GM12878 (cell line): Measurements from ENCODE around the gene PDCD7.

Experiments used
- CBFB ChIP-seq: IDR thresholded peaks from 2 replicates; pipeline ENCODE4 v1.6.1; 2016; ENCODE audit warnings: antibody characterized with exemption, low read depth
- ESRRA ChIP-seq: IDR thresholded peaks from 2 replicates; pipeline ENCODE4 v1.6.1; 2012; ENCODE audit warnings: mild to moderate bottlenecking, low read length, improper control_type of control experiment
- EZH2 ChIP-seq: IDR thresholded peaks from 2 replicates; pipeline ENCODE4 v1.6.1; 2012; ENCODE audit warnings: low read depth, mild to moderate bottlenecking, control low read depth, inconsistent platforms, low read length, borderline replicate concordance; ENCODE audit not compliant: control insufficient read depth
- TAF1 ChIP-seq: IDR thresholded peaks from 2 replicates; pipeline ENCODE4 v1.6.1; 2011; ENCODE audit warnings: mild to moderate bottlenecking, low read depth, low read length, borderline replicate concordance
- TF ChIP-seq, protein P1 (sequence below): fragments of 450-650 bp; IDR thresholded peaks from 2 replicates; pipeline ENCODE4 v1.6.1; 2017; ENCODE audit warnings: mild to moderate bottlenecking, low read depth, inconsistent platforms; ENCODE audit not compliant: poor library complexity, severe bottlenecking
- TF ChIP-seq, protein P2 (sequence below), 3 experiments: IDR thresholded peaks in 2 of 3; conservative IDR thresholded peaks in 1 of 3; 2 replicates each; pipeline ENCODE4 v1.5.1; 2011; ENCODE audit warnings: low read depth in 3 of 3, low read length in 3 of 3, mild to moderate bottlenecking in 3 of 3, control low read depth in 2 of 3, moderate library complexity in 2 of 3, inconsistent platforms in 1 of 3, mixed read lengths in 1 of 3; ENCODE audit not compliant: control insufficient read depth in 2 of 3, insufficient read depth in 1 of 3; ENCODE audit errors: extremely low read depth in 1 of 3

DNA sequence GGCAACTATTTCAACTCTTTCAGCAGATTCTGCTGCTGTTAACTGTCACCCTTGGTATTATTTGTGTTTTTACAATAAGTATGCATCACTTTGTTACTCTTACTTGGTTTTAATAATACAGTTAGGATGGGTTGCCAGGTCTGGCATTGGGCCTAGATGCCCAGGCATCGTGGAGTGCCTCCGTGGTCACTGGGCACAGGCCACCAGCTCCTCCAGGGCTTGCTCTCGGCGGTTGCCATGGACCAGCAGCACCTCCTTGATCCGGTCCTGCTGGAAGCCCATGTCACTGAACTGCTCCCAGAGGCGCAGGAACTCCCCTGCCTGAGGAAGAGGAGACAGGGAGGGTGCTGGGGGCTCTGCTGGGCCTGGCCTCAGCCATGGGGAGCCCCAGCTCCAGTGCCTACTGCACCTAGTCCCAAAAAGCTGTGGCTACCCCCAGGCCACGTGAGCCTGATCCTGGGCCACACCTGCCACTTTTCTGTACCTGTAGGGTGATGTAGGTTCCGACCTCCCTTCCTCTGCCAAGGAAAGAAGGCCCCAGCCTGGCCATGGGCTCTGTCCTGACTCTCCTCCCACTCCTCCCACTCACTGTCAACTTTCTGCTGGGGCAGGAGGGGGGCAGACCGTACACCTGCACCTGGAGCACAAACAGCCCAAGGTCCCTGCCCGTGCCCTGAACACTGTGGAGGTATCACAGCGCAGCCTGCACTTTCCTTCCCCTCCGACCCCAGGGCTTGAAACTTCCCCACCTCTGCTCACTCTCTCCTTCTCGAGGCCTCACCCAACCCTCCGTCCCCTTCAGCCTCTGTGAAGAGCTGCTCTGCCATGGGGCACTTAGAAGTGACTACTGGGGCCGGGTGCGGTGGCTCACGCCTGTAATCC lies 40.5 kb downstream of the PDCD7 start:
- TF ChIP-seq, protein P1, sequence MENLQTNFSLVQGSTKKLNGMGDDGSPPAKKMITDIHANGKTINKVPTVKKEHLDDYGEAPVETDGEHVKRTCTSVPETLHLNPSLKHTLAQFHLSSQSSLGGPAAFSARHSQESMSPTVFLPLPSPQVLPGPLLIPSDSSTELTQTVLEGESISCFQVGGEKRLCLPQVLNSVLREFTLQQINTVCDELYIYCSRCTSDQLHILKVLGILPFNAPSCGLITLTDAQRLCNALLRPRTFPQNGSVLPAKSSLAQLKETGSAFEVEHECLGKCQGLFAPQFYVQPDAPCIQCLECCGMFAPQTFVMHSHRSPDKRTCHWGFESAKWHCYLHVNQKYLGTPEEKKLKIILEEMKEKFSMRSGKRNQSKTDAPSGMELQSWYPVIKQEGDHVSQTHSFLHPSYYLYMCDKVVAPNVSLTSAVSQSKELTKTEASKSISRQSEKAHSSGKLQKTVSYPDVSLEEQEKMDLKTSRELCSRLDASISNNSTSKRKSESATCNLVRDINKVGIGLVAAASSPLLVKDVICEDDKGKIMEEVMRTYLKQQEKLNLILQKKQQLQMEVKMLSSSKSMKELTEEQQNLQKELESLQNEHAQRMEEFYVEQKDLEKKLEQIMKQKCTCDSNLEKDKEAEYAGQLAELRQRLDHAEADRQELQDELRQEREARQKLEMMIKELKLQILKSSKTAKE: no peak
- TF ChIP-seq ESRRA (no peak), TAF1 (no peak), CBFB (no peak), EZH2 (no peak)
- TF ChIP-seq, protein P2, sequence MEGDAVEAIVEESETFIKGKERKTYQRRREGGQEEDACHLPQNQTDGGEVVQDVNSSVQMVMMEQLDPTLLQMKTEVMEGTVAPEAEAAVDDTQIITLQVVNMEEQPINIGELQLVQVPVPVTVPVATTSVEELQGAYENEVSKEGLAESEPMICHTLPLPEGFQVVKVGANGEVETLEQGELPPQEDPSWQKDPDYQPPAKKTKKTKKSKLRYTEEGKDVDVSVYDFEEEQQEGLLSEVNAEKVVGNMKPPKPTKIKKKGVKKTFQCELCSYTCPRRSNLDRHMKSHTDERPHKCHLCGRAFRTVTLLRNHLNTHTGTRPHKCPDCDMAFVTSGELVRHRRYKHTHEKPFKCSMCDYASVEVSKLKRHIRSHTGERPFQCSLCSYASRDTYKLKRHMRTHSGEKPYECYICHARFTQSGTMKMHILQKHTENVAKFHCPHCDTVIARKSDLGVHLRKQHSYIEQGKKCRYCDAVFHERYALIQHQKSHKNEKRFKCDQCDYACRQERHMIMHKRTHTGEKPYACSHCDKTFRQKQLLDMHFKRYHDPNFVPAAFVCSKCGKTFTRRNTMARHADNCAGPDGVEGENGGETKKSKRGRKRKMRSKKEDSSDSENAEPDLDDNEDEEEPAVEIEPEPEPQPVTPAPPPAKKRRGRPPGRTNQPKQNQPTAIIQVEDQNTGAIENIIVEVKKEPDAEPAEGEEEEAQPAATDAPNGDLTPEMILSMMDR (IDR thresholded peaks at IDR 0.05 in 2 of 3, conservative IDR thresholded peaks at IDR 0.05 in 1 of 3; ENCODE audit: control insufficient read depth in 2 of 3, extremely low read depth in 1 of 3, insufficient read depth in 1 of 3, low read depth in 3 of 3, low read length in 3 of 3): no peak
